HG03039 (cell line): ENCODE measurements around the gene JAG1.
"Not testable (repeated sequence)": the region's sequence is repeated elsewhere in the genome, so short reads cannot be mapped to it uniquely, and the experiment has no call there.

Experiments
- ATAC-seq: cut with Tn5 transposase; IDR thresholded peaks from one replicate; pipeline ENCODE4 v1.9.1; 2021; ENCODE audit warnings: mild to moderate bottlenecking, moderate library complexity; ENCODE audit not compliant: unreplicated experiment

JAG1 gene

DNA sequence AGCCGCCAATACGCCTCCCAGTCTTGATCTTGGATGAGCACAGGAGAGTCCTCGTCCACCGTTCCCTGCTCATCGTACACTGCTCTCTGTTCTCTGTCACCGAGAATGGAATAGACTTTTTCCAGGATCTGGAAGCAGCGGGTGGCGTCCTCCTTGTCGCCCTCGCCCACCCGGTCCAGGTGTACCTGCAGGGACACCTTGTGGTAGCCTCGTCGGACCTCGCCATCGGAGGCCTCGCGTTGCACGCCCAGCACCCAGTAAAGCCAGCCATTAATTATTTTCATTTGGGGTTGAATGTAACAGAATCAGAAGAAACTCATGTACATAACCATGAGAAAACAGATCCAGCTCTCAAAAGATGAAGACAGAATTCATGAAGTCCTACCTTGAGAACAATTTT, 59.9 kb downstream of the JAG1 start:
- ATAC-seq = no peak

DNA sequence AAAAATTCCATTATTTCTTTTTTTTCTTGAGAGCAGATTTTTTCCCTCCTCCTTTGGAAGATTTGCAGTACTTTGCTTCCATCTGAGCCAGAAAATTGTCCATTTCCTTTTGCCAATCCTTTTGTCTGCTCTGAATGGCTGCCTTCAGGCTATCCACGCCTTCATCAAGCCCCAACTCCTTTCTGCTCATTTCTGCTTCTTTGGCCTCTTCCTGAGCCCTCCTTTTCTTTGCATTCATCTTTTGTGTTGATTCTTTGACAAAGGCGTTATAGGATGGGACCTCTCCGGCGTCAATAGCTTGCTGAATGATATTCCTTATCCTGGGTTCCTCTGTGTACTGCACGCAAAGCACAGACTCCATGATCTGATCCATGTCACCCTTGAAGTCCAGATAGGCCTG, 60.4 kb downstream of the JAG1 start:
- ATAC-seq = not testable (repeated sequence)

DNA sequence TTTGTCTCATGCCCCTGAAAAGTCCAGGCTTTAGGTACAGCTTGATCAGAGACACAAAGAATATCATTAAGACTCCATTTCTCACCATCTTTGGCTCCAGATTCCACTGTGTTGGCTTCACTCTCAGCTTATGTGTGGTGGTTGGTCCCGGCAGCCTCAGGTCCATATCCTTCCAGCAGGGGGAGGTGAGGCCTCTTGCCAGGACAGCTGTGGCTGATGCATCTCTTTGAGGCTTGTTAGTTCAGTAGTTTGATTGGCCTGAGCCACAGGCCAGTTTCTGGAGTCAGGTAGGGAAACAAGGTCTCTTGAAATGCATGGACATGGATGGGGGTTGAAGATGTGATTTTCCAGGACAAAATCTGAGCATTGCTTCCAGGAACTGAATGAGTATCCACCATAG, 62.4 kb downstream of the JAG1 start:
- ATAC-seq = no peak

DNA sequence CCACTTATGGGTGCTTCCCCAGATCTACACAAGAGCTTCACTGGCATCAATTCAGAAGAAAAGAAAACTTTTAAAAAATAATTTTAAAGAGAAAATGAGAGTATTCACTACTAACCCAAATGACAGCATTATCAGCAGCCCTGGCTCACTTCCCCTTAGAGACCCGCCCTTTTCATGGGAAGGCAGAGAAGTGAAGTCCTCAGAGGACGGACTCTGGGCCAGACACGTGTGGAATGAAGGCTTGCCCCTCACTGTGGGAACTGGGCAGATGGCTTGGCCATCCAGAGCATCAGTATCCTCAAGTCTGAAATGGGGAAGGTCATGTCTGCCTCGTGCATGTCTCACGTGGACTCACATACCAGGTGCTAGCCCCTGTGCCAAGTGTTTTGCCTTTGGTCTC, 63.5 kb downstream of the JAG1 start:
- ATAC-seq = no peak

DNA sequence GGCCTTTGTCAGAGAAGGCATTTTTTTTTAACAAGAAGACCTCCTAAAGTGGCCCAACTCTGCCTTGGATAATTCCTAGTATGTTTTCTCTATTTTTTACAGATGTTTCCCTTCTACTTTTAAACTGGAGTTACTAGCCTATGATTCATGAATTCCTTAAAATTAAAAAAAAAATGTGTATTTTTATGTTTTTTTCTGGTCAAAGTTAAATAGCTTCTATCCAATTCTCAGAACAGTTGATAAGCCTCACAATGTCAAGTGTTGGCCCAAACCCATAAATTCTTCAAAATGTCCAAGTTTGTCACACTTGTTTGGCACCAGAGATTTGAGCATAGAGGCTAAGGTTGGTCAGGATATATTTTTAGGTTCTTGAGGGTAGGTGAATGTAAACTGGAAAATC, 64.0 kb downstream of the JAG1 start:
- ATAC-seq = no peak

DNA sequence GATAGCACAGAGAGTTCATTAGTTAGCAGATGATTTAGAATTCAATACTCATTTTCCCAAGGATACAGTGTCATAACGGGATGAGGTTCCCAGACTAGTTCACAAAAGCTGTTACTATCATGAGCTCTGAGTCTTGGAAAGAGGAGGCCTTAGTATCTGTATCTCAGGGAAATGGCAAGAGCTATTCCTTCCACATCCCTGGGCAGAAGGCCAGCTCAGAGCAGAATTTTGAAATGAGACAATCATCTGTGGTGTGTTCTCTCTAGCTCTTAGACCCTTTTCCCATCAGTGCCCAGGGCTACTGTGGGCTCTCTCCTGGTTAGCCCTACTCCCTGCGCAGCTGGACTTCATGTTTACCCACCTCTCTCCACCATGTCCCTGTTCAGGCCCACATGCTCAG, 64.5 kb downstream of the JAG1 start:
- no peak for ATAC-seq

DNA sequence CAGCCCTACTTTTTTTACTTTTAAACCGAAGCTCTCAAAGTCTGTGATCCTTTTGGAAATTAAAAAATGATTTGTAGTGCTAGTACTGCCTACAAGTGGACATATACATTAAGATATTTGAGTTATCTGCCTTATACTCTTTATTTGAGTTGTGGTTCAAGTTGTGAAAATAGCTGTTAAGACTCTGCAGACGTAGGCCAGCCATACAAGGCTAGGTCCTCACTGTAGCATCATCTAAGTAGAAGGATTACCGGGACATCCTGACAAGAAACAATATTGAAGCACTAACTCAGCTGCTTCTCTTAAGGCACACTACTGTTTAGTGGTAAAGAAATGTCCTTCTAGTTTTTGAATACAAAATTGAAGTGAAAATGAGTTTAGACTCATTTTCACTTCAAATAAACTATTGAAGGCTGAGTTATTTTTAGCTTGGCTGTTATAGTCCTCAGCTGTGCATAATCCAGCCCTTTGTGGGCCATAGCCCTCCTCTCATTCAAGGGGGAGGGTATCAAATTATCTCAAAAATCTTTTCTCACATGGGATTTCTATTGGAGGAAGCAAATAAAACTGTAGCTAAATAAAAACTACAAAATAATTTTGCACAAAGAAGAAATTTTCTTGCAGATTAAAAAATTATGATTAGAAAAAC, 68.1 kb downstream of the JAG1 start:
- no peak for ATAC-seq

DNA sequence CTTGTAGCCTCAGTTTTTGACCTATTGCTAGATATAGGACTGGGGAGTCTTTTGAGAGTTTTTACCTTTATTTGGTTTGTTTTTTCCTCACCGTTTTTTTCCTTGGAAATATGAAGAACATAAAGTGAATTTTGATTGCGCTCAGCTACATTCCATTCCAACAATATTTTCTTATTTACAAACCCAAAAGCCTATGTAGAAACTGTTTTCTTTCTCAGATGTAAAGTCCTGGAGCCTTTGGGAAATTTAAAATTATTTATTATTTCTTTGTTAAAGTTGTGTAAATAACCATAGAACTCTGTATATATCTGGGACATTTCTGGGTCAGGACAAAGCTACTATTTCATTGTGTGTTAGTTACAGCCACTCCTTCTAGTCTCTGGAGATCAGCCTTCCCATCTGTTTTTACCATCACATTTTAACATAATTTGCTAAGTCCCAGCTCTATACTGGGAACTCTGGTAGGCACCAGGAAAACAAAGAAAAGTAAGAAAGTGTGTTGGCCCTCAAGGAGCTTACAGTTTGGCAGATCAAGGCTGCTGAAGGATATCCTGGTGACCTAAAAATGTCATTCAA, 68.8 kb downstream of the JAG1 start:
- no peak for ATAC-seq

DNA sequence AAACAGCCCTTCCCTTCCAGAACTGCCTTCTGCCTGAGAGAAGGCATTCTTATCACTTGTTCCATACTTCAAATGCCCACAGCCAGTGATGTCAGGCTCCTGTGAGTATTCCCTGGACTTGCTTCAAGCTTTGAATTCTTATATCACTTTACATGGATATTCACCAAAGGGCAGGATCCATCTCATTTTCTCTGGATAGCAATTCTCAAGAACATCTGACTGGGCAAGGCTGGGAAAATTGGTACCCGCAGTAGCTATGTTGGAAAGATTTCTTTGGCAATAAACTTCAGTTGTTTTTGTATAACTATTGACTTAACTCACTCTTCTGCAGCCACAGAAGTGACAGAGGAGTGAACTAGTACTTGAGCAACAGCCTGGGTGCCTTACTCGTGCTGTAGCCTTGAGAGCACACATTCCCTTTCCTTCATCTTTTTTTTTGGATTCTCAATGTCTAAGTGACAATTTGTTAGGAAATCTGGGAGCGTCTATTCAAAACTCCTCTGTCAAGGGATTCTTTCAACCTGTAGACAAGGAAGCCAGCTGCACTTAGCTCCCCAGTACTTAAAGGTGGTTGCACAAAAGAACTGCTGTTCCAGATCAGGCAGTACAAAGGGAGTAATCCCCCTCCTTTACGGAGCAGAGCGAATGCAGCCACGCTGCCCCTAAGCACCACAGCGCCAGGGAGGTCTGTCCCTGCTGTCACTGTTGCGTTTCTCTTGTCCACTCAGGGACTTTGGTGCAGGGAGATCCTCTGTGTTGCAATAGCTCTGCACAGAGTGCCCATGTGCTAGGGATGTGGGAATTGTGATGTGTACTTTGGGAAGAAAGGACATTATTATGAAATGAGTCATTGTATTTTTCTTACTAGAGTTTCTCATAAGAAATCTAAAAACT, 69.6 kb downstream of the JAG1 start:
- no peak for ATAC-seq

DNA sequence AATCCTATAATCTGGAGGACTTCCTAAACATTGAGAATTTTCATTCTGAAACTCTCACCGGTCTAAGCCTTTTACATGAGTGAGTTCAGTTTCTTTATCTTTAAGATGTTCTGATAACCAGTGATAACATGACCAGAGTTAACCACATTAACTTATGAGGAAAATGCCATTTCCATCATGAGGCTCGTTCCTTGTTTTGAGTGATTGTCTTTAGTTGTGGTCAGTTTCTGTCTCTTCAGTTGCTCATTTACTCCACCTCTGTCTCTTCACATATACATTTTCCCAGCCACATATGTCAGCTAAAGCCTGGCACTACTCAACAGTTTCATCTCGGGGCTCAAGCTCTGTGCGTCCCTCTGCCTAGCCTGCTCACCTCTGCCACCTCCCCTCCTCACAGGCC, 70.4 kb downstream of the JAG1 start:
- ATAC-seq = no peak

DNA sequence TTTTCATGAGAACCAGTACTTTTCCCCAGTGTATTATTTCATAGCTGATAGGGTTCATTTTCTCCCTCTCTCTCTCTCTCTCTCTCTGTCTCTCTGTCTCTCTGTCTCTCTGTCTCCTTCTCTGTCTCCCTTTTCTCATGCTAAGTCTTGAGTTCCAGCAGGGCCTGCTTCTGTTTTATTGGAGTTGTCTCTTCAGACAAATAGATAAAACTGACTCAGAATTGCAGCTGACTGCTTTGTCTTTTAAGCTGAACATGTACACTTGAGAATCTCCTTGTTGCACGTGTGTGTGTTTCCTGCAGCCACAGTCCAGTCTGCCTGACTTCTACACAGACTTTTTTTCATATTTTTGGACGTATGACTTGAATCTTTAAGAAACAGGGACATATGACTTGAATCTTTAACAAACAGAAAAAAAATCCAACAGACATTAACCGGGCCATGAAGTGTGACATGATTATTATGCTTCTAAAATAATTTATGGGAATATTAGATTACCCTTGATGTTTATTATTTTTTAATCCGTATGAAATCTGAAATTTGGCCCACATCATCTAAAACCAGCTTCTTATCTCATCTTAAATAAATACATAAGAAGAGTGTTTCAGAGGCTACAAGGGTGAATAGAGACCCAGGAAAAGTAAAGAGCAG, 71.5 kb downstream of the JAG1 start:
- ATAC-seq = no peak

DNA sequence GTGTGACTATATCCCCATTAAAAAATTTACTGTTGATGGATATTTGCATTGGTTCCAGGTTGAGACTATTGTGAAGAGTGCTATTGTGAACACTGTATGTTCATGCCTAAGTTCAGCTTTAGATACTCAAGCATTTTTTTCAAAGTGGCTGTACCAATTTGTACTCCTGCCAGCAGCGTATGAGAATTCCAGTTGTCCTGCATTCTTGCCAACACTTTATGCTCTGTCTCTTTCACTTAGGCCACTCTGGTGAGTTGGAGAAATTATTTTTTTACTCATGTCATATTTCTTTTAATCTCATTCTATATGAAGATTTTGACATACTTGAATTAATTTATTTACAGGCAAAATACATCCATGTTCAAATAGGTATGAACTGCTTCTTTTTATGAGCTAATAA, 76.2 kb downstream of the JAG1 start:
- no peak for ATAC-seq

DNA sequence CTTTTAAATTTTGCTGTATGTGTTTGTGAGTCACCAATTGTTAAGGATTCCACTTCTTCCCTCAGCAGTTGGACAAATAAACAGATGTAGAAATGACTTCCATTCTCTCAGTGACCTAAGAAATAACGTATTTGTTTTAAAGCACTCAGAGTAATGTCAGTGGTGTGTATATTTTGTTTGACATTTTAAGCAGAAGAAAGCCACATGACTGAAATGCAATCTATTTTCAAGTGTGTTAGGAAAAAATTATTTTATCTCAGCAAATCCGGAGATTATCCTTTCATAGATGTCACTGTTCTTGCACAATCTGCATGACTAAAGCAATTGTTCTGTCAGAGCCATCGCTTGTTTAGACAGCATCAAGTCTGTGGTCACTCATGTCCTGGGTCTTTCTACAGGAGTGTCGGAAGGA, 77.1 kb downstream of the JAG1 start:
- ATAC-seq = no peak

DNA sequence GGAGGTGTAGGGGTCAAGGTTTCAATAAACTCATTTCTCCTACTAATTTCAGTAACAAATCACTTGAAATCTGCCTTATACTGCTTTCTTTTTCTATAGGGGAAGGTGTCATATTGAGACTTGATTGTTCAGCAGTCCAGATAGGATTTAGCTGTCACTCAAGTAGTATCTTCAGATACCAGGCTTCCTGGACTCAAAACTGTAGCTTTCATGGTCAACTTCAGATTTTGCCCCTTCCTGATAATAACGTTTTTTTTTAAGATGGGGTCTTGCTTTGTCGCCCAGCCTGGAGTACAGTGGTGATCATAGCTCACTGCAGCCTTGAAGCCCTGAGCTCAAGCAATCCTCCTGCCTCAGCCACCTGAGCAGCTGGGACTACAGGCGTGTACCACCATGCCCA, 77.8 kb downstream of the JAG1 start:
- no peak for ATAC-seq

DNA sequence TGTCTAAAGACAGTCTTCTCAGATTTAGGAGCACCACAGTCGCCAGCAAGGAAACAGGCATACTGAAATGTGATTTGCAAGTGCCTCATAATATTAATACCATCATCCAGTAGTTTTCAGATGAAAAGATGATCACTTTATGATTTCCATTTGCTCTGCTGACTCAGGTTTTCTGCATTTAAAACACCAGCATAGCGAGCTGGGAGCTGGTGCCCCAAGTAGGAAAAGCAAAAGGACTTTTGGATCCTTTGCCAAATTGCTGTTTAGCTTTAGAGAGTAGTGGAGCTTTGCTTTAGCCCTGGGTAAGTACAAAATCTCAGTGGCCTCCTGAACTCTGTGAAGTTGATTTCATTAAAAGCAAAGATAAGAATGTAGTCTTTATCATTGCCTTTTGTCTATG, 78.5 kb downstream of the JAG1 start:
- no peak for ATAC-seq

DNA sequence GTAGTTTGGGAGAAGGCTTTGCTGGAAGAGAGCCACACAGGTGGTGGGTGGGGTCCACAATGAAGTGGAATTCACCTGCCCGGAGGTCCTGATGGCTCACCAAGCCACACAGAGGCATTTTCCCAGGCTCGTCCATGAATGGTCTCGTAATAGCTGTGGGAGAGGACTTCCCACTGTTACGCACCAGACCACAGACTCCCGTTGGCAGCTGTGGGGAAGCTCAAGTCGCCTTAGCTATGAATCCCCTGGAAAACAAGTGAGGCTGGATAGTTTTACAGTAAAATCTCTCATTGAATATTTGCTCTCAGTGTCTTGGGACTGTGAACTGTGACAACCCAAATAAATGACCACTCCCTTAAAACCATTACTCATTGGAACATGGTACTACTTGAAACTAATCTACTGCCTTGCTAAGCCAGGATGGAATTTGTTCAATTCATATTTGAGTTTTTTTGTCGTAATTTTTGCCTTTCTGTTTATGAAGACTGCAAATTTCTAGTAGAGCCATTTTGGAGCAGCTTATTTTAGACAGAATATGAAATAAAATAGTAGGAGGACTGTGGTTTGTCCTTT, 79.4 kb downstream of the JAG1 start:
- ATAC-seq = no peak

DNA sequence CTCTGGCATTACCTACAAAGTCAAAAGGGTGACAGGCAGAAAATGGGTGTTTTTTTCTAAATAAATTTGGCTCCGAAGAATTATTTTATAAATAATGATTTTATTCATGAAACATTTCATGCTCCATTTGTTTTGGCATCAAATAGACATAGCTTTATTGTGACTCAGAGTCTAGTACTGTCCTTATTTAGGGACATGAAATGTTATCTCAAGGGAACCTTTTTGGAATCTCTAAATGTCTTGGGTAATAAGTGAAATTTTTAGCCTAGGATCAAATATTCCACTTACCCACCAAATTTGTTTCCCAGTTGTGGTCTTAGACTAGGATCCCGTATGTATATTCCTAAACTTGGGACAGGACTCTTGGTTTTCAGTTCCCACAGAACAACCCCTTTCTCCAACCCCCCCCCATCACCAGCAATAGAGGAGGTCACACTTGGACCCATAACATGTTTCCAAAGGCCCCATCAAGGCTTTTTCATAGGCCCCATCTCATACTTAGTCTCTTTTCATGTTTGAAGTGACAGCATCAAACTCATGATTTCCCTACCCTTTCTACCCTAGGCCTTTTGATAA, 81.8 kb downstream of the JAG1 start:
- no peak for ATAC-seq

DNA sequence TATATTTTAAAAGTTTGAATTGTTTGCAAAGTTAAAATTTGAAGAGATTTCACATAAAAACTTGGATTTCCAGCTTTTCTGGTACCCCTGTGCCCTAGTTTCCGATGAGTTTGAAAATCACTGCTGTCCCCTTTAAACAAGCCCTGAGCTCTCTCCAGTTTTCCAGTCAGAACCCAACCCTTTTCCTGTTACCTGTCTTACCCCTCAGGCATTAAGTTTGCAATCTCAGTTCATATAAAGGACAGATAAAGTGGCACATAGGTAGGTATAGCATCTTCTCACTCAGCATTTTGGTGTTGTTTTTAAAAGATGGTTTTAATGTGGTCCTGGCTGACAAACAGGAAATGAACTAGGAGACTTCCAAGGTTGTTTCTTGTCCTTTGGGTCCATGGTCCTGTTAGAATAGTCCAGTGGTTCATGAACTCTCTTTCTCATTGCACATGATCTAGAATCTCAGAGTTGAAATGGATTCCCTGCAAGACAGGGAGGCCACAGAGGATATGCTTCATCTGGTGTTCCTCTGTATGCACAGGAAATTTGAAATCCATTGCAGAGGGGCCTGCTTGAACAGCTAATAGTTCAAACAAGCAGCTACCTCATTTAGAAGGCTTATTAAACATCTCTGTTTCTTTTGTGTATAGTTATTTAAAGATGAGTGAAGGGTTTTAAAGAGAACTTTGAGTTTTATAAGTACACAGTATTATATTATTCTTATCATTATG, 82.7 kb downstream of the JAG1 start:
- no peak for ATAC-seq

DNA sequence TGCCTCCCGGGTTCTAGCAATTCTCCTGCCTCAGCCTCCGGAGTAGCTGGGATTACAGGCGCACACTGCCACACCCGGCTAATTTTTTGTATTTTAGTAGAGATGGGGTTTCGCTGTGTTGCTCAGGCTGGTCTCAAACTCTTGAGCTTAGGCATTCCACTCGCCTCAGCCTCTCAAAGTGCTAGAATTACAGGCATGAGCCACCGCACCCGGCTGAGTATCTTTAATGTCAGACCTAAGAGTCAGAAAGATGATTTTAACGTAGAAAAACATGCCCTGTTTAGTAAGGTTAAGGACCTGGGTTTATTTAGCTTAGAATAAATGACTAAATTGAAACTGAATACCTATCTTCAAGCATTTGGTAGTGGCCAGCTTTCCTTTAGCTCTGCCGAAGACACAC, 83.4 kb downstream of the JAG1 start:
- not testable (repeated sequence) for ATAC-seq
